CD4-positive, alpha-beta T cell treated with Interleukin-10 for 1 hour (primary cell): Measurements from ENCODE around the gene ALPI.
"Not testable (repeated sequence)": the region's sequence is repeated elsewhere in the genome, so short reads cannot be mapped to it uniquely, and the experiment has no call there.

Source experiments
- DNase-seq: peaks from one replicate; pipeline ENCODE4 v3.0.0-alpha.2; 2020

The ALPI gene

DNA sequence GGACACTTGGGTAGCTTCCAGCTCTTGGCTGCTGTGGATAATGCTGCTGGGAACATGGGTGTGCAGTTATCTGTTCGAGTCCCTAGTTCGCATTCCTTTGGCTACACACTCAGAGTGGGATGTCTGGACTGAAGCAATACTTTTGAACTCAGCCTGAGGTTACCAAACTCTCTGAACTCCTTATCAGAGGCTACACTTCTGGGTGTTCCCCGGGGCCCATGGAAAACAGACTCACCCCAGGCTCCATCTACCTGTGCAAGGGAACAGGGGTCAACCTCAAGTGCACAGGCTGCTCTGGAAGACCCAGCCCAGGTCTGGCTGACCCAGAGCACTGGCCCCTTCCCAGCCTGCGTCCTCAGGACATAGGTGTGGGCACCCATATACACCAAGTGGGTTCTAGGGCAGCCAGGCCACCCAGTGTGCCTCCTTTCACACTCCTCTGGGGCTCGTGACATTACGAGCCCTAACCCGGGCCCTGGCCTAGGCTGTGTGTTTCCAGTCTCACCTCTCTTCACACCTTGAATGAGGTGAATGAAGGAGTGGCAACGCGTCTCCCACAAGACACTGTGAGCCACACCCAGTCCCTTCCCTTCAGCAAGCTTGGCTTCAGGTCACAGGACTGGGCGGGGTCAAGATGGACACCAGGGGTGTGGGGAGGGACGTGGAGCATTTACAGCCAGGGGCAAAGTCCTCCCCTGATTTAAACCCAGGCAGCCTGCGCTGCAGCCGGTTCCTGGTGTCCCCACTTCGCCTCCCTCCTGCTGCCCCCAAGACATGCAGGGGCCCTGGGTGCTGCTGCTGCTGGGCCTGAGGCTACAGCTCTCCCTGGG lies at the start of gene ALPI:
ALPI (plus strand) TSS at position 728 of the 830 bp plus-strand sequence; CDS start at position 775, 47 bp downstream.
- no peak for DNase-seq

DNA sequence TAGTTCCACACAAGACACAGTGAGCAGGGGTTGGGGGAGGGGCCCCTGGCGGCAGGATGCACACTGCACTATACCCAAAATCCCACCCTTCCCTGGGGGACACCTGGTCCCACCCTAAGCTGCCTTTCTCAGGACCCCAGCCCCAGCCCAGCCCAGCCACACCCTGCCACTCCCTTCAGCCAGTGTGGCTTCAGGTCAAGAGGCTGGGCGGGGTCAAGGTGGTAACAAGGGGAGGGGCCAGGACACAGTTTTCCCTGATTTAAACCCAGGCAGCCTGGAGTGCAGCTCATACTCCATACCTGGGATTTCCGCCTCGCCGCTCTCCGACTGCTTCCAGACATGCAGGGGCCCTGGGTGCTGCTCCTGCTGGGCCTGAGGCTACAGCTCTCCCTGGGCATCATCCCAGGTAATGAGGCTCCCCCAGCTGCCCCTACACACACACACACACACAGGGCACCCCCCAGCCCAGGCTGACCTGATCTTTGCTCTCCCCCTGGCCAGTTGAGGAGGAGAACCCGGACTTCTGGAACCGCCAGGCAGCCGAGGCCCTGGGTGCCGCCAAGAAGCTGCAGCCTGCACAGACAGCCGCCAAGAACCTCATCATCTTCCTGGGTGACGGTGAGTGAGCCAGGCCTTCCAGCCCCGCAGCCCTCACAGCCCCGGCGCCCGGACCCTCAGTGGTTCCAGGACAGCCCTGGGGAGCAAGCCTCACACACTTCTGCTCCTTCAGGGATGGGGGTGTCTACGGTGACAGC lies 49.2 kb upstream of the ALPI start, which contains the start of gene ALPG:
ALPG (plus strand) TSS at position 289 of the 755 bp plus-strand sequence; CDS start at position 340, 51 bp downstream.
- no peak for DNase-seq

DNA sequence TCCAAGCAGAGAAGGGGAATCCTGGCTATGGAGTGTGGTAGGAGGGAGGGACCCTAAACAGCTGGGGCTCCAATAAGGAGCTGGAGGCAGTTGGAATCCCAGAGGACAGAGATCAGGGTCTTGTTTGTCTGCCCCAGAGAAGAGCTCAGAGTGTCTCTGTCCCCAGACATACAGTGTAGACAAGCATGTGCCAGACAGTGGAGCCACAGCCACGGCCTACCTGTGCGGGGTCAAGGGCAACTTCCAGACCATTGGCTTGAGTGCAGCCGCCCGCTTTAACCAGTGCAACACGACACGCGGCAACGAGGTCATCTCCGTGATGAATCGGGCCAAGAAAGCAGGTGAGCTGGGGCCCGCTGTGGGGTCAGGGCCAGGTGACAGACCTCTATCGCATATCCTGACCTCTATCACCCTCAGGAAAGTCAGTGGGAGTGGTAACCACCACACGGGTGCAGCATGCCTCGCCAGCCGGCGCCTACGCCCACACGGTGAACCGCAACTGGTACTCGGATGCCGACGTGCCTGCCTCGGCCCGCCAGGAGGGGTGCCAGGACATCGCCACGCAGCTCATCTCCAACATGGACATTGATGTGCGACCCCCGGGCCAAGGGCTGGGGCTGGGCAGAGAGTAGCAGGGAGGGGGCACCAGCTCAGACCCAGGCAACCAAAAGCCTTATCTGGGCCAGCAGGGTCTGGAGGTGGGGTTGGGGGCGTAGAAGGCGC lies 48.4 kb upstream of the ALPI start:
- DNase-seq, result not testable (repeated sequence)

DNA sequence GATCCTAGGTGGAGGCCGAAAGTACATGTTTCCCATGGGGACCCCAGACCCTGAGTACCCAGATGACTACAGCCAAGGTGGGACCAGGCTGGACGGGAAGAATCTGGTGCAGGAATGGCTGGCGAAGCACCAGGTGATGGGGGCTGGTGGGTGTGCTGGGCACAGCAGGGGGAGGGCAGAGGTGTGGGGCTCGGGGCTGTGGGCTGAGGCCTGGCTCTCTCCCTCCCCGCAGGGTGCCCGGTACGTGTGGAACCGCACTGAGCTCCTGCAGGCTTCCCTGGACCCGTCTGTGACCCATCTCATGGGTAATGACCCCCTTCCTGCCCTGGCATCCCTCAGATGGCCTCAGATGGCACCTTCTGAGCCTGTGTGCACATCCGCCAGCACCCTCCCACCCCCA lies 47.7 kb upstream of the ALPI start:
- not testable (repeated sequence) for DNase-seq

DNA sequence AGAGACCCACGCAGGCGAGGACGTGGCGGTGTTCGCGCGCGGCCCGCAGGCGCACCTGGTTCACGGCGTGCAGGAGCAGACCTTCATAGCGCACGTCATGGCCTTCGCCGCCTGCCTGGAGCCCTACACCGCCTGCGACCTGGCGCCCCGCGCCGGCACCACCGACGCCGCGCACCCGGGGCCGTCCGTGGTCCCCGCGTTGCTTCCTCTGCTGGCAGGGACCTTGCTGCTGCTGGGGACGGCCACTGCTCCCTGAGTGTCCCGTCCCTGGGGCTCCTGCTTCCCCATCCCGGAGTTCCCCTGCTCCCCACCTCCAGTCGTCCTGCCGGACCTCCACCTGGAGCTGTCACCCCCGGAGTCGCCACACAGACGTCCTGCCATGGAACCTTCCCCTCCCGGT lies 46.3 kb upstream of the ALPI start:
- DNase-seq, result not testable (repeated sequence)

DNA sequence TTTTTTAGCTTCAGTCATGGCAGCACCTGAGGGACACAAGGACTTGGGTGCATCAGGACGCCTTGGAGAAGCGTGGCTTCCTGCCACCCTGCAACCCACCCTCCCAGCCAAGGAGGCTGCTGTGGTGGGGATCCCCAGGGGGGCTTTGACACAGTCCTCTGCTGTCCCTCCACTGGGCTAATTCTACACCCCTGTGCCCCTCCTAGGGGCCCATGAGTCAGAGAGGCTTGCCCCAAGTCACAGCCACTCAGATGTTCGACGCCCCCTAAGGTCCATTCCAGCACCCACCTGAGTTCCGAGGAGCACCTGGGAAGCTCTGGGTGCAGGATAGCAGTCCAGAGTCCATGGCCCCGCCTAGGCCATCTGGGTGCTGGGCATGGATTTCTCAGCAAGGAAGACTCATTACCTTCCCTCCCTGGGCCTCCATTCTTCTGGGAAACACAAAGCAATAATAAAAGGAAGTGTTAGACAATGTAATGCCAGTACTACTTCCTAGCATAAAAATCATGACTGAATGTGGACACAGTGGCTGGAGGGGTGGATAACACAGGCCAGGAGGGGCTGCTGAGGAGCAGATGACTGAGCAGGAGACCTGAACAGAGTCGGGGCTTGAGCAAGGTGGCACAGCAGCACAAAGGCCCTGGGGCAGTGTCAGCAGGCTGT lies 45.6 kb upstream of the ALPI start:
- no peak for DNase-seq

DNA sequence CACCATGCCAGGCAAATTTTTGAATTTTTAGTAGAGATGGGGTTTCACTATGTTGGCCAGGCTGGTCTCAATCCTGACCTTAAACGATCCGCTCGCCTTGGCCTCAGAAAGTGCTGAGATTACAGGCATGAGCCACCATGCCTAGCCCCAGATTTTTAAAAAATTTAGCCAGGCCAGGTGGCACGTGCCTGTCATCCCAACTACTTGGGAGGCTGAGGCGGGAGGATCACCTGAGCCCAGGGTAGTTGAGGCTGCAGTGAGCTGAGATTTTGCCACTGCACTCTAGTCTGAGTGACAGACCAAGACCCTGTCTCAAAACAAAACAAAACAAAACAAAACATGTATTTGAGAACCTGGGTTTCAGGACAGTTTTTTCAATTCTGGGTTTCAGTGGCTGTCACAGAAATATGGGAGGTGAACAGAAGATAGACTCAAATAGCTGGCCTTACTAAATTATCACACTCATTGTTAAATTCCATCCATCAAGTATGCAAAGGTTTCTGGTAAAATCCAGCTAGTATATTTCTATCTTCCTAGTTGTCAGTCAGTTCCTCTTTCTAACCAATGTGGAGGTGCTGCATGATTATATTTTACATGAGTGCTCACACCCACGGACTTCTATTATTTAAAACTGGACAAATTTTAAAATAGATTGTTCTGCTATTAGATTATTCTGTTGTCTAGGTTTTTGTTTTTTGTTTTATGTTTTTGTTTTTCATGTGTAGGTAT lies 43.9 kb upstream of the ALPI start:
- DNase-seq, result no peak

DNA sequence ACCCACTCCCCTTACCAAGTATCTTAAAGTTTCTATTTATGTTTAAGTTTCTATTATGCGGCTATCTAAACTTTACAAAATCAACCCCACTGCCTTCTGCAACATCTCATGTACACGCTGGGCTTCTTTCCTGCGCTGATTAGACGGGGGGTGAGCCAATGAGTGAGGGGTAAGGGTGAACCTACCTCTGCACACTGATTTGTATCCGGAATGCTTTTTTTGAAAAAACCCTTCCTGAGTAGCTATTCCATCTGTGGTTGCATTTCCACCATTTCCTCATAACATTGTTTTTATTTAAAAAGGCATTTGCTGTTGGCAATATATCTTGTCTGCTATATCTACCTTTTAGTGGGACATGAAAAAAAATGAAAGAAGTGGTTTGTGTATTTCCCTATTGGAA lies 43.0 kb upstream of the ALPI start:
- no peak for DNase-seq

DNA sequence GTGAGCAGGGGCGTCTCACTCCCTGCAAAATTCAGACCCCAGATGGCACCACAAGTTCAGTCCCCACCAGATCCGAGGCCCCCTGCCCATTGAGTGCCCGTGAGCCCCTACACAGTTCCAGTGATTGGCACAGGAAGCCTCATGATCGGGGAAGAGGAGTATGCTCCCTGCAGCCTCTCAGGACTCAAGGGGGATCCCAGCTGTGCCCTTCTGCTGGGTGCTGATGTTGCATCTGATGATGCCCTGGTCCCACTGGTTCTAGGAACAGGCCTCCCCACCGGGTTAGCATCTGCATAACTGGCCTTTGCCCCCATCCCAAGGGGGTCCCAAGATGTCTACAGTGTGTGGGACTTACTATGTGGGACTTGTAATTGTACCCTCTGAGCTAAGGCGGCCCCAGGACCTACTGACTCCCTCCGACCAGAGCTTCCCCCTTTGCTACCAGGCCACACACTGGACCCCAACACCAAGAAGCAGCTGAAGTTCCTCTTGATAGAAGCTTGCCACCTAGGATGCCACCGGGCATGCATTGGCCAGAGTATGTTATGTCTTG lies 40.7 kb upstream of the ALPI start:
- DNase-seq, result no peak

DNA sequence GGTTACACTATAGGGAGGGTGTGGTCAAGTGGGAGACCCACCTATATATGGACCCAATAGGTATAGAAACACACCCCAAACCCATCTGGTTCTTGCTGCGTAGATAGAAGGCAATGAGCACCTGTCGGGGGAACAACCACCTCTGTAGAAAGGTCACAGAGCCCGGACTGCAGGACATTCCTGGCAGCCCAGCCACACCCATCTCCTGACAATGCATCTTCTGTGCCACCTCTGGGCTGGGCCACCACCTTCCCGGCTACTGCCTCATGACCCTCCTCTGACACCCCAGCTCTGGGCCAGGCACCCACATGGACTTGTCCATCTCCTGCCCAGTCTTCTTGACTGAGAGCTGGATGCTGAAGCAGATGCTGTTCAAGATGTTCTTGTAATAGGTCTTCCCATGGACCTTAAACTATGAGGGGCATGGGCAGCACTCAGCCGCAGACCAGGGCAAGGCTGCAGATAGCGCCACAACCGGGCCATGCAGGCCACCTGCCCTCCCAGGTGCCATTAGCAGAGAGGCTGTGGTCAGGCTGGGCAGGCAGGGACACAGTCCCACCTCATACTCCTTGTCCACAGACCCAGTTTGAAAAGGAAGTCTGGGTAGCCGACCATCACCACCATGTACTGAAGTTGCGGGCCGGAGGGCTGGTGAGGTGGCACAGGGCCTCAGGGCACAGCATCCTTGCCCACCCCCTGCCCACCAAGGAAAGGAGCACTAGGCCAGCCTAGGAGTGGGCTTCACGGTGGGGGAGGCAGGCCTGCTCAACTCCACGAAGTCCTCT lies 40.0 kb upstream of the ALPI start:
- DNase-seq, result no peak

DNA sequence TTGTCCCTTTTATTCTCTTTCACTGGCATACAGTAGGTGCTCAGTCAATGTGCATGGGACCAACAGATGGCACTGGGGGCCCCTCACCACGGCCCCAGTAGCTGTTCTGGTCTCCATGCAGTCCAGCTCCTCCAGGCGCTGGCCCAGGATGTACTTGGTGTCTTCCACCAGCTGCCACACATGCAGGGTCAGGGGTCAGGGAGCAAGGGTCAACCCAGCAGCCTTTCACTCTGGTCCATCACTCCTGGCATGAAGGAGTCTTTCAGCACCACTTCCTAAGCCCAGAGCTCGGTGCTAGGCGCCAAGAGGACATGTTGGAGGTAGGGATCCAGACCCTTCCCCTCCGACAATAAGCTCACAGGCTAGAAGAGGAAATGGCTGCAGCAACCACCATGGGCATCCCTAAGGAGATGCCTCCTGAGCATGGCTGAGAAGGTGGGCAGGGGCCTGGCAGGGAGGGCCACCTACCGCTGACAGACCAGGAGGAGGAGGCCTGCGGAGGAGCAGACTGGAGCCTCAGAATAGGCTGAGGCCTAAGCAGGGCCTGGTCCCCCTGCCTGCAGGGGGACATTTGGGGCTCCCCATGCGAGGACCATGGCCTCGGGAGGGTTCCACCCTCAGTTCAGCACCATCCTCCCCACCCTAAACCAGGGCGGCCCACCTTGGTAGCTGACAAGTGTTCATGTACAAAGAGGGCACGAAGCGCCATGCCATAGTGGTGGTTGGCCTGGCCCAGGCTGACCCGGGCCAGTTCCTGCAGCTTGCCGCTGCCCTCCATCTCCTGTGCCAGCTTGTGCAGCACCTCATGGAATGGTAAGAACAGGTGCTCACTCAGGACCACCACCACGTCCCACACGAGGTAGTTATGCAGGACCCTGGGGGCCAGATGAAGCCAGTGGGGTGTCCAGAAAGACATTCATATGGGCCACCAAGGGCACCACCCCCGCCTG lies 39.2 kb upstream of the ALPI start:
- DNase-seq, result no peak

DNA sequence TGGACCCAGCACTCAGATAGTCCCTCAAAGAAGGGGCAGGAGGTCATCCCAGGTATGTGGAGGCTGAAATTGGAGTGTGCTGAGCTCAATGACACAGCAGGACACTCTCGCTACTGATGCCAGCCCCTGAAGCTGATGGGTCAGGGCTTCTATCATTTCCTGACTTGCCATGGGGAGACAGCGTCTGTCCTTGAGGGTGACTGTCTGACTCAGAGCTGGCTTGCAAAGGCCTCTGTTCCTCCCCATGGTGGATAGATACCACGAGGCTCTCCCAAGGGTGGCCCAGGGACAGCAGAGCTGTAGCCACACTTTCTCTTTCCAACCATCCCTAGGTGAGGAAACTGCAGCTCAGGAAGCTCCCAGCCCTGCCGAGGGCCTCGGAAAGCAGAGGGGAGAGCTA lies 38.5 kb upstream of the ALPI start:
- DNase-seq, result no peak

DNA sequence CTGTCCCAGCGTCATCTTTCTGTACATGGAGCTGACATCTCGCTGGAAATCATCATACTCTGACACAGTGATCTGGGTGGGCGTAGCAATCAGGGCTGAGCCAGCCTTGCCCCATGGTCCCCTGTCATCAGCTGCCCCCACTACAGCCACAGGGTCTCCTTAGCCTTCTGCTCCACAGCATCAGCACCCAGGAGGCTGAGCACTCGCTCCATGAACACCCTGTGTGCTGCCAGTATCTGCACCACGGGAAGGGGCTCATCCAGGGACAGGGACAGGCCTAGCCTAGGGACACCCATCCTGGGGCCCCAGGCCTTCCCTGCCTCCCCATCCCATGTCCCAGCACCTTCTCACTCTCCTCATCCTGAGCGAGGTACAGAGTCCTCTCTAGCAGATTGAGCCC lies 37.9 kb upstream of the ALPI start:
- DNase-seq, result no peak

DNA sequence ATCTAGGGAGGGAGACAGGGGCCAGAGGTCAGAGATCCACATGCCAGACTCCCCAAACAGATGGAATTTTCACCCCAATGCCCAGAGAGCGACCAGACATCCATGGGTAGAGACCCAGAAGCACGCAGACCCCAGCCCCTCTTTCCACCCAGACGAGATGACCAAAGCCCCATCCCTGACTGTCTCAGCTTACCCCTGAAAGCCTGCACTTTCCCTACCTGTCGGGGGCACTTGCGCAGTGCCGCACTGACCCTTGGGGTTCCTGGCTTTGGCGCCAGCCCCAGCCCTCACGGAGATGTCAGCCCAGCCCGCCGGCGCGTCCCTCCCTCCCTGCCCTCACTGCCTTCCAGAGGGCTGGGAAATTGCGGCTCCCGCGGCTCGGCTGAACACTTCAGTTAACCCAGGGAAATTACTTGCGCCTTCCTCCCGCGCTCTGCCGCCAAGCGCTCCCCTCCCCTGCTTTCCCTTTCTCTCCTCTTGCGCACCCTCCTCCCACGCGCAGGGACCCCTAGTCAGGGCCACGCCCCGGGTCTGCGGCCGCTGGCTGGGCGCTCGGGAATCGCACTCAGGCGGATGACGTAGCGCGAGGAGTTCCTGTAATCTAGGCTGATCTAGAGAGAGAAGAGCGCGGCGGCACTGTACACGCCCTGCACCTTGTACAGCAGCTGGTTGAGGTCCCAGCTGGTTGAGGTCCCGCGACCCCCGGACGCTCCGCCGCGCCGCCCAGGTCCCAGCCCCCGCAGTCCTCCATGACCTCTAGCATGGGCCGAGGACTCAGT lies 37.3 kb upstream of the ALPI start:
- DNase-seq, result no peak

DNA sequence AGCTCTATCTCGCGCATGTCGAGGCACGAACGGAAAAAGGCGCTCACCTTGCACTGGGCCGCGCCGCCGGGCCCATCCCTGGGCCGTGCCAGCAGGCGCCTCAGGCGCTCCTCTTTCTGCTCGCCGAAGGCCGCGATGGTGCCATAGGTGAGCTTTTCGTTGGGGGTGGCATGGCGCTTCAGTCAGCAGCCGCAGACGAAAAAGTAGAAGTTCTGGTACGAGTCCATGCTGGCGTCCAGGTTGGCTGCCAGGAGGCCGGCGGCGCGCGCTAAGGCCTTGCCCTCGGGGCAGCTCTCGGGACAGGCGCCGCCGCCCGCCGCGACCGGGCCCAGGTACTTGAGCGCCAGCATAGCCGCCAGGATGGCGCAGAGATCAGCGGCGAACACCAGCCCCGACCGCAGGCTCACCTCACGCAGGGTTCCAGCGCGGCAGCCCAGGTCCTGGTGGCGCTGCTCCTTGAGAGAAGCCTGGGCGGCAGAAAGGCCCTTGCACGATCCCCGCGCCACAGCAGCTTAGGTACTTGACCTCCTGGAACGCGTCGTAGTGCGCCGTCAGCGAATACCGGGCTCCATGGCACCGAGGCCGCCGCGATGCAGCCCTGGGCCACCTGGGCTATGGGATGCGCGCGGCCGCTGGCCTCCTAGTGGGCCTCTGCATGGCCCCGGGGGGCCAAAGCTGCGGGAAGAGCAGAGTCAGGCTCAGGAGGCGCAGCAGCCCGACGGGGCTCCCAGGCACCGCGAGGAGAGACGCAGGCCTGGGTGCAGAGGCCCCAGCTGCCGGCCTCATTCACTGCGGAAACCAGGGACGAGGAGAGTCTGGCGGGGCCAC lies 36.5 kb upstream of the ALPI start:
- DNase-seq, result no peak

DNA sequence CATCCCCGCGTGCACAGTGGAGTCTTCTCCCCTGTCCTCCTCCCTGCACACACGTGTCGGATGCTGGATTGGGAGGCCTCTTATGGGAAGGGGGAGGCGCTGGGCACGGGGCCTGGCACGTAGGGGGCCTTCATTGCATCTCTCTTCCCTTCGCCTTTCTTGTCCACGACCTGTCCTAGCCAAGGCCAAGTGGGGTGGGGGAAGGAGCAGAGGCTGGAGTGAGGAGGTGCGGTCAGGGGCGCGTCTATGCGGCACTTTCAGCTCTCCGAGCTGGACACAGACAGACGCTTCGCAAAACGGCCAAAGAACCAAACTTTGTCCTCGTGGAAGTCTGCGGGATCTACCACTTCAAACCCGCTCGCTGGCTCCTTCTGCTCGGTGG lies 35.9 kb upstream of the ALPI start:
- no peak for DNase-seq

DNA sequence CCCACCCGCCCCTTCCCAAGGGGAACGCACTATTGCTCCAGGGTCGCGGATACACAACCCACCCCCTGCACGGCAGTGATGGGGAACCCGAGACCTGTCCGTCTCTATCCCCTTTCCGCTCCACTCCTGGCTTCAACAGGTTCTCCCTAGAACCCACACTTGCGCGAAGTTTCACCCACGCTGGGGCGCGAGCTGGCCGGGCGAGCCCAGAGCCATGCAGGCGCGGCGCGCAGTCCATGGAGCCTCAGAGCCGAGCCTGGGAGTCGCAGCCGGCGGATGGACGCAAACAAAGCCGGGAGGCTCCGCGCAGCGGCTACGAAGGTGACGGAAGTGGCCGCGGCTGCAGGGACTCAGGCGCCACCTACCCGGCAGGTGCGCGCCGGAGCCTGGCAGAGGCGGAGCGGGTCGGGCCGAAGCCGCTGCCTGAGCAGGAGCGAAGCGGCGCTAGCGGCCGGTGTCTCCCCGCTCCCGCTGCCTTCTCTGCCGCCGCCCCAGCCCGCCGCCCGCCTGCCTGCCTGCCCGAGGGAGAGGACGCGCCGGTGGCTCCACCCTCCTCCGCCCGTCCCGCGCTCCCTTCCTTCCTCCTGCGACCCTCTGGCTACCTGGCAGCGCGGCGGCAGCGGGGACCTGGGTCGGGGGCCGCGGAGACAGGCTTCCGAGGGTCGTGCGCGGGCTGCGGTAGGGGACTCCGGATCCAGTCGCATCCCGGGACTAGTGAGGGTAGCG lies 35.3 kb upstream of the ALPI start:
- peak; percentile 6 for DNase-seq
